ENCODE measurements around the gene MICALL2.

DNA sequence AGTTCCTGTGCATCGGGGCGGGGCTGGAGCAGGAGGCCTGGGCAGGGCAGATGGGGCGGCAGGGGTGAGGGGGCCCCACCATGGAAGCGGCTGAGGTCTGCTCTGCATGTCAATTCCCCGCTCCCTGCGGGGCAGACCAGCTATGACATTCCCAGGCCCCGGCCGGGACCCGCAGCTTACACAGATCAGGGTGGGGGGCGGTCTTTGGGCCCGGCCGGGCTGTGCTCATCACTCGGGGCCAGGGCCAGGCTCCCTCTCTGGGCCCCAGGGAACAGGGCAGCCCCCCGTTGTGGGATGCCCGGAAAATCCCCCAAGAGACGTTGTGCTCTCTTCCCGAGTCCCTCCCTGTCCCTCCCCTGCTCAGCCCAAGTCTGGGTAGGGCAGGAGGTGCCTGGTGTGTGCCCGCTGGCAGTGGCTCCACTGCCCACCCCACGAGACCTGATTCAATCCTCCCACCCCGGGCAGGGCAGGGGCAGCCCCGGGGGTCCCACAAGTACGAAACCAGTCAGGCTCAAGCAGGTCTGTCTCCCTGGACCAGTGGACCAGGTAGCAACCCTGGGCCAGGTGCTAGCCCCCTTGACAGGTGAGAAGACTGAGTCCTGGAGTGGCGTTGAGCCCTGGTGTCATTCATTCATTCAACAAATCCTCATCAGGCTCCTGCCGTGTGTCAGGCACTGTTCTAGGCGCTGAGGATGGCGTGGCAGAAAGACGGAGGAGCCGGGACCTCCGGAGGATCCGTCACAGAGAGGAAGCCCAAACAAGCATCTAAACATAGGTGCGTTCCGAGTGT, 29.0 kb downstream of the MICALL2 start:
- TF ChIP-seq CTCF (IDR thresholded peaks at IDR 0.05), result no peak
- TF ChIP-seq ZFX (IDR thresholded peaks at IDR 0.05; ENCODE audit: borderline replicate concordance), result no peak

All from 22Rv1 (cell line).